GM13977 (cell line): ENCODE measurements around the gene POLR1D.

Experiments
- DNase-seq: peaks from one replicate; pipeline ENCODE4 v3.0.0; 2012; ENCODE audit warnings: low spot score
- in situ Hi-C: fragments of 300-500 bp; cut with MboI; formaldehyde crosslinking; loops from one replicate; pipeline ENCODE4 v1.12.0; 2022; ENCODE audit warnings: low sequenced_read_pairs, low pct_unique_long_range_greater_than_20kb, mixed read lengths, inconsistent platforms; ENCODE audit not compliant: unreplicated experiment
- TF ChIP-seq, protein P1 (sequence below): IDR thresholded peaks from 2 replicates; pipeline ENCODE4 v1.5.1; 2012; ENCODE audit warnings: mild to moderate bottlenecking, control low read depth; ENCODE audit not compliant: insufficient read depth; ENCODE audit errors: extremely low read depth, missing control alignments

Gene POLR1D

DNA sequence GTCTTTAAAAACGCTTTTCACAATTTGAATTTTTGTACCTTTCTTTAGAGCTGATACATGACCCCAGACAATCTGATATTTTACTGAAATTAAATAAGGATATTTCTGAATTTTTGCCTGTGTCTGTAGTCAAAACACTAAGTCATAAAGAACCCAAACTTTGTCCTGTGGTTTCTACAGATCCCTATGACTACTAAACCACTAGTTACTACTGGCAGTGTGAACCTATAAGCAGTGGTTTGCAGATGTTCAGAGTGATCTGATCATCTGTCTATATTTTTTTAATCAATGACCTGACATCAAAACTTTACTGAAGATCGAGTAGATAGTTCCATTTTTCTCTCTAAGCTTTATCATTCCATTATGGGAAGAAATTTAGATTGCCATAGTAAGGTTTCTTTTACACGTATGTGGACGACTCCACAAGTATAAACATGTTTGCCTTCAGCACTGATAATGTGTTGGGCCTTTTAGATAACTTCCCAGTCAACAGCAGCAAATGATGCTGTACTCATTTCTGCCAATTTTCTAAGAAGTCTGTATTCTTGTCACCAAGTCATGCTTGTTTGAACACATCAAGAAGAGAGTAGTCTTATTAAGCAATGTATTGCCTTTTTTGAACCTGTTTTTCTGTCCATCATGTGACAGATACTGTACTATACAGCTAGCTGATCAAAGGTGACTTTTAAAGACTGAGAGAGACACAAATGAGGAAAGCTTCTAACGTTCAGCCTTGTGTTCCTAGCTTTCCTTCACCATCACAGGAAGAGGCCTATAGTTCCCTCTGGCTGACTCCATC is 21.8 kb downstream of the POLR1D start:
- in situ Hi-C loops, result no loop called here
- TF ChIP-seq, protein P1, sequence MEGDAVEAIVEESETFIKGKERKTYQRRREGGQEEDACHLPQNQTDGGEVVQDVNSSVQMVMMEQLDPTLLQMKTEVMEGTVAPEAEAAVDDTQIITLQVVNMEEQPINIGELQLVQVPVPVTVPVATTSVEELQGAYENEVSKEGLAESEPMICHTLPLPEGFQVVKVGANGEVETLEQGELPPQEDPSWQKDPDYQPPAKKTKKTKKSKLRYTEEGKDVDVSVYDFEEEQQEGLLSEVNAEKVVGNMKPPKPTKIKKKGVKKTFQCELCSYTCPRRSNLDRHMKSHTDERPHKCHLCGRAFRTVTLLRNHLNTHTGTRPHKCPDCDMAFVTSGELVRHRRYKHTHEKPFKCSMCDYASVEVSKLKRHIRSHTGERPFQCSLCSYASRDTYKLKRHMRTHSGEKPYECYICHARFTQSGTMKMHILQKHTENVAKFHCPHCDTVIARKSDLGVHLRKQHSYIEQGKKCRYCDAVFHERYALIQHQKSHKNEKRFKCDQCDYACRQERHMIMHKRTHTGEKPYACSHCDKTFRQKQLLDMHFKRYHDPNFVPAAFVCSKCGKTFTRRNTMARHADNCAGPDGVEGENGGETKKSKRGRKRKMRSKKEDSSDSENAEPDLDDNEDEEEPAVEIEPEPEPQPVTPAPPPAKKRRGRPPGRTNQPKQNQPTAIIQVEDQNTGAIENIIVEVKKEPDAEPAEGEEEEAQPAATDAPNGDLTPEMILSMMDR, result no peak
- no peak for DNase-seq

DNA sequence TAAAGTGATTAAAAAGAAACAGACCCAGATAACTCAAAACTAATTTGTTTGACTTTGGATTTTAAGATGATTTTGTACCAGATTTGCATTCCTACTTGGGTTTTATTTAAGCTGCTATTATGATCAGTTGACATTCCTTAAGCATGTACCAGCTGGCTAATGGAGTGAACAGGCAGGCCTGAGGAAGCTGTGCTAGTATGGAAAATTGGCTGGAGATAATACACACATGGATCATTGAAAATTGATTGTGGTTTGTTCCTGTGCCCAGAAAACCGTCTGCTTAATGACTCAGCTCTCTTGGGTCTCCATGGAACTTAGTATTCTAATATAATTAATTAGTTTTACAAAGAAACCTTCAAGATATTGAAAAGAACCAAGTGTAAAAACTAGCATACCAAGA is 22.6 kb downstream of the POLR1D start:
- no peak for DNase-seq
- TF ChIP-seq, protein P1, result no peak
- in situ Hi-C loops, result no loop called here

DNA sequence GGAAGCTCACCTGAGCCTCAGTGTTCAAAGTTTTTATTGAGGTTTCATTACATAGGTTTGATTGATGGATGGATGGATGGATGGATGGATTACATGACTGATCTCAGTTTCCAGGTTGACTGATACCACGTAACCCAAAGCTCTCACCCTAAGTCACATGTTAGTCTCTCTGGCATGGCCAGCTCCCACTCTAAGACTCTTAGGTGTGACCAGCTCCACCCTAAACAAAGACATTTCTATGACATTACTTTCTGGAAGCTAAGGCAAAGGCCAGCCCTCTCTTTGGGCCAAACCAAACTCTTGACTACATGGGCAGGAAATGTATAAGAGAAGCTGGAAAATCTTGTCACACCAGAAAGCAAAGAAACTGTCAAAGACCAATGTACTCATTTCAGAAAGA is 28.6 kb downstream of the POLR1D start:
- TF ChIP-seq, protein P1, result no peak
- DNase-seq, result no peak
- in situ Hi-C loops, result no loop called here

DNA sequence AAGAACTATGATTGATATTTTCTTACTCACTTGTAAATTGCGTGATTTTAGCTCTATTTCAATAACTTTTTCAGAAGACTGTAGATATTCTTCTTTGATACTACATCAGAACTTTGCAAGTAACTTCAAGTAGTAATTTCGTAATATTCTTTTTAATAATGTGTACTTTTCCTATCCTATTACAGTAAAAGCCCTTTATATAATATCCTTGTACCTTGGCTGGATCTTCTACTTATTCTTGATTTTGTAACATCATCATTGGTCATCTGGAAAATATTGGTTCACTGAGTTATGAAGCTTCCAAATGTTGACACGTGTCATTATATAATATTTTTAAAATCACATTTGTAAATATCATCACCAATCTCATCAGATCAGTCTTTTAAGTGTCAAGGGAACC is 32.4 kb downstream of the POLR1D start:
- in situ Hi-C loops, result no loop called here
- TF ChIP-seq, protein P1, result no peak
- no peak for DNase-seq

DNA sequence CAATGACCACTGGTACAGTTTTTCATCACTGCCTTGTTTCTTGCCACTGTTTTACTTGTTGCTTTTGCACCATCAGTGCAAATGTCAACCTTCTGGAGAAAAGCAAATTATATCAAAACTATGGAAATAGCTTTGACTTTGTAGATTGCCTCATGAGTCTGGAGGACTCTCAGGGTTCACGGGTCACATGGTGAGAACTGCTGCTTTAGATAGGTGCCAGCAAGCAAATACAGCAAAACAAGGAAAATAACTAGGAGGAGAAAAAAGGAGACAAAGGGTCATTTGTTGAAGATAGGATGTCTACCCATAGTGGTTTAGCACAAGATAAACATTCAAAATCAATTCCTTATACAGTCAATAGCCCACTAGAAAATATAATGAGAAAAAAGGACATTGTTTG is 33.1 kb downstream of the POLR1D start:
- no peak for DNase-seq
- in situ Hi-C loops, result no loop called here

GRCh38 chr13:27657724-27658123 is 36.0 kb downstream of the POLR1D start:
- in situ Hi-C loops, result no loop called here
- DNase-seq, result no peak
- TF ChIP-seq, protein P1, result no peak

More for the DNA sequence above, 33.1 kb downstream of the POLR1D start:
- TF ChIP-seq, protein P1, result no peak

GRCh38 chr13:27658546-27658945 is 36.9 kb downstream of the POLR1D start:
- TF ChIP-seq, protein P1, result no peak
- DNase-seq, result no peak
- in situ Hi-C loops, result no loop called here
